Fibroblast of villous mesenchyme (primary cell): ENCODE data around the gene LZTS3. TPM values are rescaled to one million over a fixed set of nuclear protein-coding genes. Genes with fewer than 3 reads are reported as not detected.
"Not testable (repeated sequence)": the region's sequence is repeated elsewhere in the genome, so short reads cannot be mapped to it uniquely, and the experiment has no call there.

ENCODE experiments used
- DNase-seq: peaks from one replicate; pipeline ENCODE4 v3.0.0-alpha.2; 2010; ENCODE audit warnings: low read depth
- H3K4me3 ChIP-seq: 2 replicates; pipeline ENCODE4 v1.5.1; 2011; ENCODE audit warnings: low read depth, mild to moderate bottlenecking, low read length
- CTCF ChIP-seq: IDR thresholded peaks from 2 replicates; pipeline ENCODE4 v1.5.1; 2012; ENCODE audit warnings: low read depth, mild to moderate bottlenecking, low read length; ENCODE audit not compliant: insufficient read depth
- total RNA-seq: library from RNA; depleted of rRNA; stranded (reverse); fragments of >200 nt; gene quantifications from 2 replicates; pipeline ENCODE4 v1.2.3, GENCODE V29; 2012

LZTS3 gene
- total RNA-seq, 1 donor: 13.8 TPM

GRCh38 chr20:3121271-3121911, 52.0 kb downstream of the LZTS3 start:
- no peak for DNase-seq
- TF ChIP-seq CTCF: no peak
- H3K4me3 ChIP-seq: no peak overlapping the region

- TF ChIP-seq CTCF: no peak
- no peak for DNase-seq
Observed at GRCh38 chr20:3119044-3119443, 54.3 kb downstream of the LZTS3 start.

GRCh38 chr20:3117839-3118379, 55.4 kb downstream of the LZTS3 start:
- peak; percentile 91 for DNase-seq
- not testable (repeated sequence) for H3K4me3 ChIP-seq
- TF ChIP-seq CTCF: peak; percentile 65

More at GRCh38 chr20:3119044-3119443, 54.3 kb downstream of the LZTS3 start:
- no peak overlapping the region for H3K4me3 ChIP-seq

GRCh38 chr20:3116341-3116740, 57.0 kb downstream of the LZTS3 start:
- DNase-seq: no peak
- no peak overlapping the region for H3K4me3 ChIP-seq
- no peak for TF ChIP-seq CTCF

GRCh38 chr20:3115190-3116107, 57.9 kb downstream of the LZTS3 start:
- no peak overlapping the region for H3K4me3 ChIP-seq
- peak; percentile 84 for TF ChIP-seq CTCF
- peak; percentile 59 for DNase-seq

Other genes starting within 250 kb of the LZTS3 start
- under 0.01 TPM in 1 of 2 replicates, not detected in the other for gene GNRH2, start 129.9 kb downstream of the LZTS3 start, total RNA-seq
- 26.8 and 31.6 TPM in 2 replicates for gene MRPS26, start 127.5 kb downstream of the LZTS3 start, total RNA-seq
- not detected in 2 replicates for gene OXT, start 101.9 kb downstream of the LZTS3 start, total RNA-seq
- not detected in 2 replicates for gene AVP, start 88.8 kb downstream of the LZTS3 start, total RNA-seq
- 10.3 and 19.0 TPM in 2 replicates for gene FASTKD5, start 13.7 kb downstream of the LZTS3 start, total RNA-seq
- 4.2 and 4.3 TPM in 2 replicates for gene UBOX5, start 13.7 kb downstream of the LZTS3 start, total RNA-seq
- 19.0 and 21.6 TPM in 2 replicates for gene DDRGK1, start 31.1 kb upstream of the LZTS3 start, total RNA-seq
- gene ITPA, start 35.9 kb upstream of the LZTS3 start, total RNA-seq: 29.8 and 40.3 TPM in 2 replicates
- gene SLC4A11, start 65.6 kb upstream of the LZTS3 start, total RNA-seq: 1.6 and 1.7 TPM in 2 replicates
- gene DNAAF9, start 234.1 kb upstream of the LZTS3 start, total RNA-seq: 13.2 and 20.3 TPM in 2 replicates